Tibial artery (tissue), 4 donors: ENCODE measurements around the gene GFY.

Experiments
- DNase-seq, 2 donors: peaks; one replicate each; pipeline ENCODE4 v3.0.0-alpha.2; 2019
- H3K27ac ChIP-seq, 2 donors: fragments of 200-600 bp; sonication (generic) in 1 of 2; 1 replicate in 1 of 2; 2 replicates in 1 of 2; pipeline ENCODE4 v1.5.1; 2018 to 2019; ENCODE audit warnings: mild to moderate bottlenecking in 1 of 2
- H3K27me3 ChIP-seq, 2 donors: fragments of 200-600 bp; sonication (generic) in 1 of 2; one replicate each; pipeline versions ENCODE4 v1.5.1 to v1.6.0; 2016 to 2019
- H3K36me3 ChIP-seq, 3 donors: fragments of 200-600 bp; sonication (generic) in 2 of 3; one replicate each; pipeline ENCODE4 v1.5.1; 2016 to 2019; ENCODE audit warnings: mild to moderate bottlenecking in 2 of 3
- H3K4me1 ChIP-seq, 4 donors: fragments of 200-600 bp; sonication (generic) in 2 of 4; 1 replicate in 3 of 4; 2 replicates in 1 of 4; pipeline ENCODE4 v1.5.1; 2016 to 2019
- H3K4me3 ChIP-seq, 2 donors: fragments of 200-600 bp; sonication (generic) in 1 of 2; 1 replicate in 1 of 2; 2 replicates in 1 of 2; pipeline ENCODE4 v1.5.1; 2018 to 2019; ENCODE audit warnings: mild to moderate bottlenecking in 2 of 2
- H3K9me3 ChIP-seq, 3 donors: fragments of 200-600 bp; sonication (generic) in 1 of 3; one replicate each; pipeline ENCODE4 v1.5.1; 2016 to 2019
- intact Hi-C: fragments of 100-400 bp; cut with DNase I; formaldehyde crosslinking; loops from one replicate; pipeline ENCODE4 v1.15.0; 2023; ENCODE audit warnings: low total_unique reads
- TF ChIP-seq, protein P1 (sequence below), 2 experiments: fragments of 200-600 bp in 1 of 2; fragments of 450-650 bp in 1 of 2; IDR thresholded peaks; one replicate each; pipeline ENCODE4 v1.5.1; 2017 to 2019; ENCODE audit warnings: antibody characterized with exemption in 2 of 2, mild to moderate bottlenecking in 1 of 2, moderate library complexity in 1 of 2

GFY gene

DNA sequence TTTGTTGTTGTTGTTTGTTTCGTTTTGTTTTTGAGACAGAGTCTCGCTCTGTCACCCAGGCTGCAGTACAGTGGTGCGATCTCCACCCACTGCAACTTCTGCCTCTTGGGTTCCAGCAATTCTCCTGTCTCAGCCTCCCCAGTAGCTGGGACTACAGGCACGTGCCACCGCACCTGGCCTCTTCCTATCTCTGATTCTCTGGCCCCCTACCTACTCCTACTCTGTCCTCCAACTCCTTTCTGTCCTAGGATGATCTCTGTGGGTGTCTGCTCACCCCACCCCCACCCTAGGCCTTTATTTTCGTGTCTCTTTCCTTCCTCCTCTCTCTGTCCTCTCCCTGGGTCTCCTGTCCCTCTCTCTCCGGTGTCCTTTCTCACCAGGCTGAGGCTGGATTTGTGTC lies 25.2 kb downstream of the GFY start:
- peaks cover 0 to 21% (median 12%) of the 10 kb centered on the region in 4 donors for H3K4me1 ChIP-seq
- H3K36me3 ChIP-seq, result peaks cover 7 to 37% (median 17%) of the 10 kb centered on the region in 3 donors
- H3K27me3 ChIP-seq, result no peaks in the 10 kb centered on the region
- TF ChIP-seq, protein P1, sequence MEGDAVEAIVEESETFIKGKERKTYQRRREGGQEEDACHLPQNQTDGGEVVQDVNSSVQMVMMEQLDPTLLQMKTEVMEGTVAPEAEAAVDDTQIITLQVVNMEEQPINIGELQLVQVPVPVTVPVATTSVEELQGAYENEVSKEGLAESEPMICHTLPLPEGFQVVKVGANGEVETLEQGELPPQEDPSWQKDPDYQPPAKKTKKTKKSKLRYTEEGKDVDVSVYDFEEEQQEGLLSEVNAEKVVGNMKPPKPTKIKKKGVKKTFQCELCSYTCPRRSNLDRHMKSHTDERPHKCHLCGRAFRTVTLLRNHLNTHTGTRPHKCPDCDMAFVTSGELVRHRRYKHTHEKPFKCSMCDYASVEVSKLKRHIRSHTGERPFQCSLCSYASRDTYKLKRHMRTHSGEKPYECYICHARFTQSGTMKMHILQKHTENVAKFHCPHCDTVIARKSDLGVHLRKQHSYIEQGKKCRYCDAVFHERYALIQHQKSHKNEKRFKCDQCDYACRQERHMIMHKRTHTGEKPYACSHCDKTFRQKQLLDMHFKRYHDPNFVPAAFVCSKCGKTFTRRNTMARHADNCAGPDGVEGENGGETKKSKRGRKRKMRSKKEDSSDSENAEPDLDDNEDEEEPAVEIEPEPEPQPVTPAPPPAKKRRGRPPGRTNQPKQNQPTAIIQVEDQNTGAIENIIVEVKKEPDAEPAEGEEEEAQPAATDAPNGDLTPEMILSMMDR (IDR thresholded peaks at IDR 0.05), result no peak
- peak overlapping the region in 1 of 2 donors; percentile 62 for H3K4me3 ChIP-seq
- intact Hi-C loops, result no loop called here
- no peak overlapping the region for H3K27ac ChIP-seq
- no peak for DNase-seq
- H3K9me3 ChIP-seq, result no peaks in the 10 kb centered on the region

GRCh38 chr19:49451430-49452181 lies 26.4 kb downstream of the GFY start, which contains the start of gene PIH1D1:
Gene PIH1D1, minus strand, starts transcription at chr19:49451814. Its CDS starts 240 bp downstream, at chr19:49451574.
- Histone ChIP-seq H3K36me3 (peaks cover 7 to 31% (median 15%) of the 10 kb centered on the region in 3 donors), H3K4me3 (peak within 1 kb of the TSS; percentile 62 to 85), H3K9me3 (no peaks in the 10 kb centered on the region), H3K27me3 (no peaks in the 10 kb centered on the region), H3K27ac (peak within 1 kb of the TSS; percentile 94 to 100), H3K4me1 (peaks cover 0 to 21% (median 12%) of the 10 kb centered on the region in 4 donors)
- TF ChIP-seq, protein P1 (IDR thresholded peaks at IDR 0.05), result peak in 1 of 2 experiments; percentile 18
- peak; percentile 99 for DNase-seq
- intact Hi-C loops, result no loop called here

DNA sequence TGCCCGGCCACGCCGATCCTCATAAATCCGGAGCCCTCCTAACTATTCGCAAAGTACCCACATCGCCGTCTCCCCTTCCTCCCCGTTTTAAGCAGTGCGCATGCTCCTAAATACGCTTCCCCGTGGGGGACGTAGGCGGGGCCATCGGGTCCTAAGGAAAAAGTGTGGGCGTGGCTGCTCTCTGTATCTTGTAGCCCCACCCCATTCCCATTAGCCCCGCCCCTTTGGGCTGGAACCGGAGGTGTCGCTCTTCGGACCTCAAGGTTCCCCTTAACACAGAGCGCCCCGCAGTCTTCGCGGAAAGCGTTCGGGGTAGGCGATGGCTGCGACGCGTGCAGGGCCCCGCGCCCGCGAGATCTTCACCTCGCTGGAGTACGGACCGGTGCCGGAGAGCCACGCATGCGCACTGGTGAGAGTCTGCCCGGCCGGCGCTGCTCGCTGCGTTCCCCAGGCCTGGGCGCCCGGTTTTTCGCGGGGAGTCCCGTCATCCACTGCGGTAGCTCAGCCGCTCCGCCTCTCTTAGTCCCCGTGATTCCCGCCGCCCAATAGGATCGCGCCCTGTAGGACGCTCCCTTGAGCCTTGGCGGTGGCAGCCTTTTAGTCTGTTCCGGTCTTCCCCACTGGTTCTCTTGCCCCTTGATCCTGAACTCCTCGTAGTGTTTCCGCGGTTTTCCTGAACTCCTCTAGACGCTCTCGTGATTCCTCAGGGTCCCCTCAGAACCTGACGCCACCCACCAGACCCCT lies 28.0 kb downstream of the GFY start, which contains the start of gene ALDH16A1:
ALDH16A1 (plus strand) TSS at position 213 of the 744 bp plus-strand sequence; CDS start at position 320, 107 bp downstream.
- Histone ChIP-seq H3K9me3 (no peaks in the 10 kb centered on the region), H3K27me3 (no peaks in the 10 kb centered on the region), H3K27ac (peak within 1 kb of the TSS; percentile 94 to 100), H3K36me3 (peaks cover 7 to 17% (median 9%) of the 10 kb centered on the region in 3 donors), H3K4me3 (peak within 1 kb of the TSS; percentile 62 to 85), H3K4me1 (peaks cover 0 to 21% (median 12%) of the 10 kb centered on the region in 4 donors)
- TF ChIP-seq, protein P1 (IDR thresholded peaks at IDR 0.05), result no peak
- intact Hi-C loops, result no loop called here
- peak; percentile 98 to 99 for DNase-seq

GRCh38 chr19:49453757-49454240 lies 28.6 kb downstream of the GFY start:
- no peak for DNase-seq
- Histone ChIP-seq H3K27me3 (no peaks in the 10 kb centered on the region), H3K4me3 (peak overlapping the region; percentile 62 to 85), H3K27ac (peak overlapping the region; percentile 94 to 100), H3K36me3 (peaks cover 6 to 11% (median 7%) of the 10 kb centered on the region in 3 donors), H3K4me1 (peaks cover 0 to 21% (median 12%) of the 10 kb centered on the region in 4 donors), H3K9me3 (no peaks in the 10 kb centered on the region)
- TF ChIP-seq, protein P1 (IDR thresholded peaks at IDR 0.05), result no peak
- intact Hi-C loops, result no loop called here

- H3K9me3 ChIP-seq, result no peaks in the 10 kb centered on the region
Observed at GRCh38 chr19:49455773-49456172, 30.6 kb downstream of the GFY start.

More at GRCh38 chr19:49455773-49456172, 30.6 kb downstream of the GFY start:
- DNase-seq, result no peak
- intact Hi-C loops, result no loop called here
- TF ChIP-seq, protein P1 (IDR thresholded peaks at IDR 0.05), result no peak
- H3K4me1 ChIP-seq, result peaks cover 0 to 15% (median 8%) of the 10 kb centered on the region in 4 donors
- H3K36me3 ChIP-seq, result peaks cover 9 to 14% (median 14%) of the 10 kb centered on the region in 3 donors
- no peaks in the 10 kb centered on the region for H3K27me3 ChIP-seq
- no peak overlapping the region for H3K4me3 ChIP-seq
- no peak overlapping the region for H3K27ac ChIP-seq
